ENCODE measurements around the gene LARGE1.
A peak's percentile ranks its signal among the peaks of the same experiment; 100 is the strongest.

The LARGE1 gene

DNA sequence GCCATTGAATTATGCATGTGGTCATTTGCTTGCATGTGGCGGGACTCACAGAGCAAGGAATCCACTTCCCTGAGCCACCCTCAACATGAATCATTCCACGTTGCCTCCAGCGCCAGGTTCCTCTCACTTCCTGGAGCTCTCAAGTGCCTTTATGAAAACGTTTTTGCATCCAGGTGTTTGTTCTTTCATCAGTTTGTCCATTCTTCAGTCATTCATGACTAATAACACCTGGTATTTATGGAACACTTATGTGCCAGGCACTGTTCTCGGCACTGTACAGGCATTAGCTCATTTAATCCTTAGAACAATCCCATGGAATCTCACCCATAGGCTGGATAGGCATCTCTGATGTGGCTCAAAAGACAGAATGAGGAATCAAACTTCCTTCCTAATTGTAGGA lies 606.0 kb downstream of the LARGE1 start:
- no peak for DNase-seq (ENCODE audit: low read depth)

DNA sequence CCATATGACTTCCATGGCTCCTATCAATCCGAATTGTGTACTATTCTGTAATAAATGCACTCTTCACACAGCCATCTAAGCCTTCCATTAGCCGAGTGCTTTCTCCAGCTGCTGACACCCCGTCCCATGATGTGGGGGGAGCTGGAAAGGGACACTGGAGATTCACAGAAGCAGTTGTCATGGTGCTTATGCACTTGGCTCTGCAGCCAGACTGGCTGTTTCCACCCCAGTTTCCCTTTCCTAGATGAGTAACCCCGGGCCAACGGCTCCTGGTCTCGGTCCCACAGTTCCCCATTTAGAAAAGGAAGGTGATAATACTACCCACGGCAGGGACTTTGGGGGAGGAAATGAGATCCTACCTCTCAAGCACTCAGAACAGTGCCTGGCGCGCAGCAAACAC lies 617.2 kb downstream of the LARGE1 start:
- no peak for DNase-seq (ENCODE audit: low read depth)

DNA sequence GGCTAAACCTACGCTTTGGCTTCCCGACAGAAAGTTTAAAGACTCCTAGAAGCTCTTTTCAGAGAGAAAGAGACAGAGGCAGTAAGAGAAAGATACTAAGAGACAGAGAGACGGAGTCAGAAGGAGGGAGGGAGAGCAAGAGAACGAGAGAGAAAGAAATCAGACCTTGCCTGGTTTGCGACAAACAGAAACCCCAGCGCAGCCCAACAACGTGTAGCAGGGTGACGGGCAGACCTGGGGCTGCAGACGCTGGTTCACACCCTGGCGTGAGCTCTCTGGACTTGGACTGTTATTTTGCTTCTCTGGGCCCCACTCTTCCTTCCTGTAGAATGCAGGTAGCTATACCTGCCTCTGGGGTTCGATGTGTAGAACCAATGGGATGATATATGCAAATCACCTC lies 617.7 kb downstream of the LARGE1 start:
- DNase-seq (ENCODE audit: low read depth): no peak

DNA sequence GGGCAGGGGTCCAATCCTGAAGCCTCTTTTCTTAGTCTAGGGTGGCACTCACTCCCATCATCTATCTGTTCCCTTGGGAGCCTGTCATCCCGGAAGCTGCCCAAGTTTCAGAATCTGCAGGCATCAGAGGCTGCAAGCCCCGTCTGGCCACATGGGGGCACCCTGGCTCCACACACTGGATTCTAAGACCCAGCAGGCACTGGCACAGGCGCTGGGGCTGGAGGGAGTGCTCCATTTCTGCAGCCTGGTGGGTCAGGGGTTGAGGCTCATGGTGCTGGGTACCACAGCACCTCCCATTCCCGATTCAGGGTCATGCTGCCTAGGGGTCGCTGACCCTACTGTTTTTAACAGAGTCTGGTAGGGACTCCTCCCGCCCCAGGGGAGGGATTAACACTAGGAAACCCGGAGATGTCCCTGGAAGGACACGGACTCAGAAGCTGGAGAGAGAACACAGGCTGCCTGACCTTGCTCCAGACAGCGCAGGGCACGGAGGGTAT lies 618.2 kb downstream of the LARGE1 start:
- peak; percentile 39 for DNase-seq (ENCODE audit: low read depth)

DNA sequence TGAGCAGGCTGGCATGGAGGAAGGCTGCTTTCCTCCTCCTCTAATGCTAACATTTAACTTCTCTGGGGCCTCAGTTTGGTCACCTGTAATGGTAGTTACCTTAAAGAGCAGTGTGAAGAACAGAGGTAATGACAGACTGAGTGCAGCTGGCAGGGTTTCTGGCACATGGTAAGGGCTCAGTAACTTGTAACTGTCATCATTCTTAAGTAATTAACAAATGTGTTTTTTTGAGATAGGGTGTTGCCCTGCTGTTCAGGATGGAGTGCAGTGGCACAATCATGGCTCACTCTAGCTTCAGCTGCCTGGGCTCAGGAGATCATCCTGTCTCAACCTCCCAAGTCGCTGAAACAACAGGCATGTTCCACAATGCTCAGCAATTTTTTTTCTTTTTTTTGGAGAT lies 620.1 kb downstream of the LARGE1 start:
- DNase-seq (ENCODE audit: low read depth): no peak

DNA sequence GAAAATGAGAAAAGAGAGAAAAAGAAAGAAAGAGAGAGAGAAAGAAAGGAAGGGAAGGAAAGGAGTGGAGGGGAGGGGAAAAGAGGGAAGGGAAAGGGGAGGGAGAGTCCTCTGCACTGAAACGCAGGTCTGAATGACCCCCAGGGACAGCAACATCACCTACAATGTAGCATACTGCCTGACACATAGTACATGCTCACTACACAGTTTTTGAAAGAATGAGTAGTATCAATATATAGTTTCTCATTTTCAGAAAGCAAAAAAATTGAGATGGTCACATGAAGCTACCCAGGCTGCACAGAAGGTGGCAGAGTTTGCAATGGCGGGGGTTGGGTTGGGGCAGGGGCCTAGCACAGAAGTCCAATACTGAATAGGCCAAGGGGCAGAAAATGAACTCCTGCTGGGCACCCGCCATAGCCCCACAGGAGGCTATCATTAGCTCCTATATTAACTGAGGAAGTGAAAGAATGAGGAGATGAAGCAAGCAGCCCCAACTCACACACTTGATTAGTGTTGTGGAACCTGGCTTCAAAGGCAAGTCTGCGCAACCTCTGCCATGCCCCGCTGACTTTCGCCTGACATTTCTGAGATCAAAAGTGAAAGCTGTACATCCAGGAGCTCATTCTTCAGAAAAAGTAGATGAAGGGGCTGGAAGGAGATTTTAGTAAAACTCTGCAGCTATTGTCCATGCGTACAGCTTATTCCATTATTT lies 620.9 kb downstream of the LARGE1 start:
- no peak for DNase-seq (ENCODE audit: low read depth)

DNA sequence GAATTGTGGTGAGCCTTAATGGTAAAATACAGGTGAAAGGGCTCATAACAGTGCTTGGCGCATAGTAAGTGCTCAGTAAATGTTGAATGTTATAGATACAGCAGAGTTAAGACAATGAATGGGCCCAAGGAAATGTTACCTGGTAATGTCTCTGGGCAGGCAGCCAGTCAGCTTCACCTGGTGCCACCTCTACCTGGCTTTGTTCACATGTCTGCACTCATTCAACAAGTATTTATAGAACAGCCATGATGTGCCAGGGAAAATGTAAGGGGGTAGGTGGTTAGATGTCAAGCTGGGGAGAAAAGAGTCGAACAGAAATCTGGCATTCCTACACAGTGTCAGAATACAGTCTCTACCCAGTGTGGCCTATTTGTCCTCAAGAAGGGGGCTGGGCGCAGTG lies 623.3 kb downstream of the LARGE1 start:
- DNase-seq (ENCODE audit: low read depth): no peak

DNA sequence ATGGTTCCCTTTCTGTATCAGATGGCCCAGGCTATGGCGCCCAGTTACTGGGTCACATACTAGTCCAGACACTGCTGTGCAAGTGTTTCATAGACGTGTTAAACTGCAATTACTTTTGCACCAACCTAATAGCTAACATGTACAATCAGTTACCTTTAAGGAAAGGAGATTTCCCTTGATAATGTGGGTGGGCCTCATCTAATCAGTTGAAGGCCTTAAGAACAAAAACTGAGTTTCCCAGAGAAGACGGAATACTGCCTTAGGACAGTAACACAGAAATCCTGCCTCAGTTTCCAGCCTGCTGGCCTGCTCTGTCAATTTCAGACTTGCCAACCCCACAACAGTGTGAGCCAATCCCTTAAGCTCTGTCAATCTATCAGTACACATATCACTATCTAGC lies 632.2 kb downstream of the LARGE1 start:
- DNase-seq (ENCODE audit: low read depth): no peak

DNA sequence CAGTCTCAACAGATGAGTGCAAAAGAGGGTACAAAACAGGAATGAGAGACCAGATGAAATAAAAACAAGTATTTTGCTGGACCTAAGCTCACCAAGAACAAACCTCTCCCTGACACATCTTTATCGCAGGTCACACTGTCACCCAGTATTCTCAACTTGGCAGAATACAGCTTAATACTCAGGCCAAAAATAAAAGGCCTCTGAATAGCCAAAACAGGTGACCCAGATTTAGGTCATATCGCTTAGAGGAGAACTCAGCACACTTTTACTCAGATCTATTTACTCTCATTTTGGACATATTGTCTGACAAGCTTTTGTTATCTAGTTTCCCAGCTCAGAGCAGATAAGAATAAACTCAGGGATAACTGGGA lies 645.2 kb downstream of the LARGE1 start:
- DNase-seq (ENCODE audit: low read depth): no peak

DNA sequence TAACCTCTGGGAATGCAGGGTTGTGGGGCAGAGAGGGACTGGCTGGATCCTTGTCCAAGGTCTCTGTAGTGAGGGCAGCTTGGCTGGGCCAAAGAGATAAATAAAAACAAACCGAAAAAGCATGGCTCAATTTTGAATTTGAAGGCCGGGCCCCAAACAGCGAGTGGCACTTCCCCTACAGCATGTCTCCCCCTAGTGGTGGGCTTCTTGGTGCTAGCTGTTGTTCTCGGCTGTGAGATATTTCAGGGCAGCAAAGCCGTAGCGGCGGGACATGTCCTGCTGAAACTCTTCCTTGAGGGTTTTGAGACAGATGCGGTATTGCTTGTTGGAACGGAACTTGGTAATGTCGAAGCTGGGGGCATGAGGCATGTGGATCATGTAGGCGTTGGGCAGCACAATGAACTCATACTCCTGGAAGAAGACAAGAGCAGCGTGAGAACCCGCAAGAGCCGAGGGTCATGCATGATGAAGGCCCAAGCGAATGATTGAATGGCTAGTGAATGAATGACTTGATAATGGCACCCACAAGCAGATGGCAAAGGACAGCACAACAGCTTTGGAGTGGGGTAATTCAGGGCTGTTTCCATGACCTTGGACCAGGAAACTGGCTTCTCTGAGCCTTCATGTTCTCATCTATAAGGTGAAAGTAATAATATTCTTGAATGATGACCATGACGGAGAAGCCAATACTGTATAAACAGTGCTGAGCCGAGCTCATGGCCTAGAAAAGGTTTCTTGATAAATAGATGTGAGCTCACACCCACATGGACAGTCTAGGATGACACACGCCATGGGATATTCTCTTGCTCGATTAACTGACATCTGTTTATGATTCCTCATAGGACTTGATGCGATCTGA lies 645.8 kb downstream of the LARGE1 start:
- no peak for DNase-seq (ENCODE audit: low read depth)

DNA sequence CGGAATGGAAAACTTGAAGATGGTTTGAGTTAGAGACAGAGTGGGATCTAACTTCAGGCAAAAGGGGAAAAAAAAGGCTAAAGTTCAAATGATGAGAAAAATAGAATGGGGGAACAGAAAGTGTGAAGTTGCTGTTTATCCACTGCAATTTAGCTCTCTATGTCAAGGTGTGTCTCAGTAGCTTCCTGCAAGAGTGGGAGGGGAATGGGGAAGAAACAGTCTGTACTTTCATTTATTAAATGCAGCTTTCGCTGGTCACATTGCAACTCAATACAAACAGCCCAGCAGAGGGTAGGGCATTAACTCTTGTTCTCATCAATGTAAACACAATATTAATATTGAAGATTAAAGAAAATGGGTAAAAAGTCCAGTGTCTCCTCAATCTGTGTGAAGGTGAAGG lies 647.4 kb downstream of the LARGE1 start:
- no peak for DNase-seq (ENCODE audit: low read depth)

DNA sequence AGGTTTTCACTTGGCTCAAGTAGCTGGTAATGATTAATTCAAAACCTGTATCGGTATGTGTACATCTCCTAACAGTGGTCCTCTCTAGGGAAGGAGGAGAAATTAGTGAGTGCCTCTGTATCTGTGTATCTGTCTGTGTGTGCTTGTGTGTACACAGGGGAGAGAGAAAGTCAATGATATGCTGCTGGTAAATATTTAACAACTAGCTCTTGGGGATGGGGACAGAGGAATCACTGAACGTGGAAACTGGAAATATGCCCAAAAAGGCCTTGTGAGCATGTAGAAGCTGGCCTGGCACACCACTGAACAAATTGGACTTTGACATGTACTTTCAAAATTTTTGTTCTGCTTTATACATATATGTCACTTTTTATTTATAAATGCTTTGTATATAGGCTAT lies 648.1 kb downstream of the LARGE1 start:
- no peak for DNase-seq (ENCODE audit: low read depth)

DNA sequence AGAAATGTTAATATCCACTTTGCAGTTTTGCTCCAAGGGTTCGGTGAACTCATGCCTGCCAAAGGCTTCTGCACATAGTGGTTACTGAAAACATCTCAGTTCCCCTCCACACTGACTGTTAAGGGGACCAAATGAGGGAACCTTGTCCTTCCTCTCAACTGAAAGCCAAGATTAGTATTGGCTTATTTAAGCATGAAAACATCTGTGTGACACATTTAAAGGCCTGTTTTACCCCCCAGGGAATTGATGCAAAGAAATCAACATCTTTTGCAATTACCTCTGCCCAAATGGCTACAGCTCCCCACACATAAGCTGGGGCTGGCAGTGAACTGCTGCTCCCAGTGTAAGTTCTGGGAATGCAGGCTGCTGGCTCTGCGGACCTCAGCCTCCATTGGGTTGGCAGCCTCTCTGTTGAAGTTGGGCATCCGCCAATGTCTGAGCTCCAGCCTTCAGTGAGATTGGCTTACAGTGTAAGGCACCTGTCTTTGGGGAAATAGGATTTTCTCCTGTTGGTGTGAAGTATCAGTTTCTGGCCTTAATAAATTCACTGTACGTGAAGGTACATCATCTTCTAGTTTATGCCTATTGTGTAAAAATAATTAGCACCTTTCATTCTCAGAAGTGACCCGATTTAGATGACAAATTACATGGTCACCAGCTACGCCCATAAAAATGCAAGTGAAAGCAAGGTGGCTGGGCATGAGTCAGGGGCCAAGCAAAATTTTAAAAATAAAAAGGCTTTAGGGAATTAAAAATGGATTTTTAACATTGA lies 648.7 kb downstream of the LARGE1 start:
- DNase-seq (ENCODE audit: low read depth): peak; percentile 58

DNA sequence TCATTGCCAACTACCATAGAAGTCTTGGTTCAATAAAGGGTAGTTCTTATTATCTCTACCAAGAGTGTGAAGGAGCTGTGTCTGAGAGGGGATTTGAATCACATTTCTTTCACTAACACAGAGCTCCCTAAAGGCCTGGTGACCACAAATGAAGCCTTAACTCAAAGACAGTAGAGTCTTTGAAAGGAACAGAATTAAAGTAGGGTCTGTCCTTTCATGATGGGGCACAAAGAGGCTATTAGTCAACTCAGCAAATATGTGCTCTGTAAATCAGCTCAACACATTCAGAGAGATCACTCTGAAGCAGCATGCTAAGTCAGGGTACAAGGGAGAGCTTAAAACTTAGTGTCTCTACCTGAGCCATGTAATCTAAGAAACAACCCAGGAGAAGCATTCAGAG lies 649.7 kb downstream of the LARGE1 start:
- DNase-seq (ENCODE audit: low read depth): no peak

DNA sequence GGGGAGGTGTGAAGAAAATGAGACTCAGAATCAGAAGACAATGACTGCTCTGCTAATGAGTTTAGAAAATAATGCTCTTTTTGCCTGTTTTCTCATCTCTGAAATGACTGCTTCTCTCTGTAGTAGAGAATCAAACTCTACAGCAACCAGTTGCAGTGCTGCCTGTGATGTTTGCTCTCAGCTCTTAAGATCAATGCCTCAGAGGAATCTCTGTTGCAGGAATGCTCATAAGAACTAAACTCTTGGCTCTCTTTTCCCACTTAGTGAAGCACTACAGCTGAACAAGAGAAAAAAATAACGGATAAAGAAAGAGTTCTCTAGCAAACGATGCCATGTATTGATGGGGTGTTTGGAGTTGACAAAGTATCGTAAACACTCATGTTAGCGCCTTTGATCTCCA lies 658.6 kb downstream of the LARGE1 start:
- no peak for DNase-seq (ENCODE audit: low read depth)

DNA sequence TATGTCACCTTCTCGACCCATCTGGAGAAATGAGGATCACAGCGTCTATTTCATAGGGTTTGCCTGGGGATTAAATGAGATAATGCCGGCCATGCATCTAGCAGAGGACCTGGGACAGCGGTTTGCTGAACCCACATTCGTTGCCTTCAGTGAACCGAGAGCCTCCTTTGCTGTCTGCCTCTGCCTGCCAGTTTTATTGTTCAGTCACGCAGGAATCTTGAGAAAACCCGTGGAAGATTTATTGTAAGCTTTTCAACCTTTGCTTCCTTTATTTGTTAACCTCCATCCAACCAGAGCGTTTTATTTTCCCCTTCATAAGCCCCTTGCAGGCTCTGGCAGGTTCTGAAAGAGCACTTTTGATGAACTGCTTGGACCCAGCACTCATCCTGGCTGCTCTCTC lies 659.8 kb downstream of the LARGE1 start:
- no peak for DNase-seq (ENCODE audit: low read depth)

DNA sequence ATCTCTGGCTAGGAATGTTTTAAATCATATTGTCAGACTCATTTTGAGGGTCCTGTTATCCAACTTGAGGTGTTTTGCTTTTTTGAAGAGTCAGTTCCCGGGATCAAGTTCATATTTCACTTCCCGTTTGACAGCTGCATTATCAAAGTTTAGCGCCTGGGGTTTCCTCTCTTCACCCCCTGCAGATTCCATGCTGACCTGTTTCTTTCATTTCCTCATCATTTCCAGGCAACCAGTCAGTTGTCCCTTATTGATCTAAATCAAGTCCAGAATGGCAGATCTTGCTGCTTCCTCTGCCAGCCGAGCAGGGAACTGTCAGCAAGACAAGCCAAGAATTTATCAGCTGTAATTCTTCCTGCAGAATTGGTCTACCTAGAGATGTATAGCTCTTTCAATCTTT lies 664.5 kb downstream of the LARGE1 start:
- DNase-seq (ENCODE audit: low read depth): no peak

DNA sequence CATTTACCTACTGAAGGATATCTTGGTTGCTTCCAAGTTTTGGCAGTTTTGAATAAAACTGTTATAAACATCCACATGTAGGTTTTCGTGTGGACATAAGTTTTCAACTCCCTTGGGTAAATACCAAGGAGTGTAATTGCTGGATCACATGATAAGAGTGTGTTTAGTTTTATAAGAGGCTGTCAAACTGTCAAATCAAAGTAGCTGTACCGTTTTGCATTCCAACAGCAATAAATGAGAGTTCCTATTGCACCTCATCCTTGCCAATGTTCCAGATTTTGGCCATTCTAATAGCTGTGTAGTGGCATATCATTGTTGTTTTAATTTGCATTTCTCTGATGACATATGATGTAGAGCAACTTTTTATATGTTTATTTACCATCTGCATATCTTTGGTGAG lies 671.3 kb downstream of the LARGE1 start:
- no peak for DNase-seq (ENCODE audit: low read depth)

DNA sequence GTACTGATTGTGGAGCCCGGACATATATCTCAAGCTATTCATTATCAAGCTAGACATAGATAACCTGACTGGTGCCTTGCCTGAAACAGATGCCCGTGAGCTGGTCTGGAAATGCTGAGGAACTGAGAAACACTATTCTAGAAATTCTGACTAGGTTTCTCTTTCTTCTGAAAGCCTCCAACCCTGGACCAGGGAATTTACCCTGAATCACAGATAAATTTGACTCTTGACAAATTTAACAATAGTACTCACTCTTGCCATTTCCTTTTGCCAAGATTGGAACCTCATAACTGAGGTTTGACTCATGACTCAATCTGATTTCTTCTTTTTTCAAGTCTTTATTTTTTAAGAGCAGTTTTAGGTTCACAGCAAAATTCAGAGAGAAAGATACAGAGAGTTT lies 672.5 kb downstream of the LARGE1 start:
- peak; percentile 51 for DNase-seq (ENCODE audit: low read depth)

DNA sequence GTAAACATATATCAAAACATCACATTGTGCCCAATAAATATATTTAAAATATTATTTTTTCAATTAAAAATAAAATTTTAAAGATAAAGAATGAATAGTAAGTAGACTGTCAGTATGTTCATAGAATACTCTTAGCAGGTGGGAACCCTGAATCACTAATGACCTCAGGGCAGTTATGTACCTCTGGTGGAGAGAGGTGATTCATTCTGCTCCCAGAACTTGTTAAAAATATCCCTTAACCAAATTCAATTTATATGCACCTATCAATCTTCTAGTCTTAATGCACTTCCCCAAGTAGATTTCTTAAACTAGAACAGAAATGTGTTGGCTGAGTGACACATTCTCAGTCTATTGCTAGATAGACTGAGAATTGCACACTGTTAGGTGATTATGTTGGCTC lies 678.2 kb downstream of the LARGE1 start:
- no peak for DNase-seq (ENCODE audit: low read depth)

DNA sequence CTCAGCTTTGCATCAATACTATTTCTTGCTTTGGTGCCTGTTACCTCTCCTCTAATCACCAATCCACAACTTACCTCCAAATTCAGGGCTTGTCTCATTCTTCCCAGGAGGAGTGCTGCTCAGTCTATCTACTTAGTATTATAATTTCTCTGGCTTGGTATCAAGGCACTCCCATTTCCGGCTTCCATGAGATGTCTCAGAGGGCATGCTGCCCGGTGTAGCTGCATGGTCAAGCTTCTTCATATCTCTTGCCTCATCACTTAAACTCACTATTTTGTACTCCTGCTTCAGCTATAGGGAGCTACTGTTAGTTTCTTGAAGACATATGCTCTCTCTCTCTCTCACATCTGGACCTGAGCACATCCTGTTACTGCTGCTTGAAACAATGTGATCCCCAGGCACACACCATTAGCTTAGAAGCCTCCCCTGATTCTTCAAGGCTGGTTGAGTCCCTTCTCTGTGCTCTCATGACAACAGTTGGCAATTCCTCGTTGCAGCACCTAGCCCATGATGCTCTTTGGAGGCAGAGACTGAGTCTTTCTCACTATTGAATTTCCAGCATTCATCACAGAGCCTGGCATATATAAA lies 679.3 kb downstream of the LARGE1 start:
- DNase-seq (ENCODE audit: low read depth): no peak

DNA sequence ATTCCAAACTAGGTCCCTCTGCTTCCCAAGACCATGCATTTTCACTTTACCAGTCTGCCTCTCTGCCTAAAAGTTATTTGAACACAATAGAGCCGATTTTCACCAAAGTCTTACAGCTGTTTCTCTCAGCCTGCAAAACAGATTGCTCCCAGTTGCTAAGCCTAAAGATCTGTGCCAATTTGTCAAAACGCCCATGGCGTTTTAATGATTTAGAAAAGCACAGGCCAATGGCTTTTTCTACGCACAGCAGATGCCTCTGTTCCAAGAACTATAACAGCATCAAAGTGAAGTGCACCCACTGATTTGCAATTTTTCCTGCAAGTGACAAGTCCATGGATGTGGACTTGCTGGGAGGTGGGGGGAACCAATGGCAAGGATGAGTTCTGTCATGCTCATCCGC lies 688.2 kb downstream of the LARGE1 start:
- DNase-seq (ENCODE audit: low read depth): no peak

Measured in stromal cell of bone marrow (primary cell).